Thoracic aorta endothelial cell (primary cell): ENCODE data around the gene TRIM22. TPM values are rescaled to one million over a fixed set of nuclear protein-coding genes. Genes with fewer than 3 reads are reported as not detected.

ENCODE experiments used
- total RNA-seq: library from RNA; depleted of rRNA; stranded (reverse); fragments of >200 nt; gene quantifications from 2 replicates; pipeline ENCODE4 v1.2.3, GENCODE V29; 2012

The TRIM22 gene, protein sequence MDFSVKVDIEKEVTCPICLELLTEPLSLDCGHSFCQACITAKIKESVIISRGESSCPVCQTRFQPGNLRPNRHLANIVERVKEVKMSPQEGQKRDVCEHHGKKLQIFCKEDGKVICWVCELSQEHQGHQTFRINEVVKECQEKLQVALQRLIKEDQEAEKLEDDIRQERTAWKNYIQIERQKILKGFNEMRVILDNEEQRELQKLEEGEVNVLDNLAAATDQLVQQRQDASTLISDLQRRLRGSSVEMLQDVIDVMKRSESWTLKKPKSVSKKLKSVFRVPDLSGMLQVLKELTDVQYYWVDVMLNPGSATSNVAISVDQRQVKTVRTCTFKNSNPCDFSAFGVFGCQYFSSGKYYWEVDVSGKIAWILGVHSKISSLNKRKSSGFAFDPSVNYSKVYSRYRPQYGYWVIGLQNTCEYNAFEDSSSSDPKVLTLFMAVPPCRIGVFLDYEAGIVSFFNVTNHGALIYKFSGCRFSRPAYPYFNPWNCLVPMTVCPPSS
- total RNA-seq: 114 and 115 TPM in 2 replicates

DNA sequence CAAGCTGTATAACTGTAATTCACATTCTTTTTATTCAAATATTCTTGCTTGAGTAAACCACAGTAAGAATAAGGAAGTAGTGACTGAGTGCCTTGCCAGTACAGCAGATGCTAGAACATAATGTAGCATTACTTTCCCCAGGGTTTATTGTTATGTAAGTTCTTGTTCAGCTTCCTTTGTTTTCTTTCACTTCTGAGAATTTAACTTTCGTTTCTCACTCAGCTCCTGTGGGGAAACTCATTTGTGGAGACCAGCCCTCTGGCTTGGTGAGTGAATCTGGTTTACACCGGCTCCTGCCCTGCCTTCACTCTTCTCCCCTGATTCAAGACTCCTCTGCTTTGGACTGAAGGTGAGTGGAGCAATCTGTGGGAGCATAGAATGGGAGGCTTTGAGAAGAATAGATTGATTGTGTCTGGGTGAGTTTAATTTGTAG is at the start of gene TRIM22:
Gene TRIM22 (plus strand): TSS at position 240 of the 433 bp plus-strand sequence. CDS start 6,443 bp downstream, outside the sequence.

DNA sequence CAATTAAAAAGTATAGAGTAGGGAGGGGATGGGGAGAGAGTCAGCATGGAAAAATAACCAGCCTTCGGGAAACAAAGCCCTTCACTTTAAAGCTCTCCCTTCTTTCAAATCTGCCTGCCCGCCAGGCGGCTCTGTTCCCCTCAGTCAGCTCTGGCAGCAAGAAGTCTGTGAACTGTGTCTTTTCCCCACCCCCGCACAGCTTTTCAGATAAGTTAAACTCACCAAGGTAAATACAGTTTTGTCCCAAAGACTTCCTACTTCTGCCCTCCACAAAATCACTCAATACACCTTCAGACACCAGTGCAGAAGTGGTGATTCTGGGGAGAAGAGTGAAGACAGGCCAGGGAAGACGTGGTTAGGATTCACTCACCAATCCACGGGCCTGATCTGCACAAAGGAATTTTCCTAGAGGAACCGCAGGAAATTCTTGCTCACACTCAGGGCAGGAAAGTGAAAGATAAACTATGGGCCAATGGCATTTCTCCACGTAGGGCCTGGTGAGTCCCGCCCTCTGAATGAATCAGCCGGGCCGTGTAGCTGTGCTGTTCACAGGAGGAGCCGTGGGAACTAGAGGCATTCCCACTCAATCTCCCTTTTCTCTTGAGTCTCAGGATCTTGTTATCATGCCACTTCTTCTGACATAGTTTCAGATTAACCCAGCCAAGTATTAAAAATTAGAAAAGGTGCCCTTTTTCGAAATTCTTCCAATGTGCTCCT is 4.8 kb upstream of the TRIM22 start, which contains the start of gene TRIM5:
Gene TRIM5 (minus strand): TSS at position 429 of the 717 bp plus-strand sequence. CDS start 4,897 bp downstream, outside the sequence.

DNA sequence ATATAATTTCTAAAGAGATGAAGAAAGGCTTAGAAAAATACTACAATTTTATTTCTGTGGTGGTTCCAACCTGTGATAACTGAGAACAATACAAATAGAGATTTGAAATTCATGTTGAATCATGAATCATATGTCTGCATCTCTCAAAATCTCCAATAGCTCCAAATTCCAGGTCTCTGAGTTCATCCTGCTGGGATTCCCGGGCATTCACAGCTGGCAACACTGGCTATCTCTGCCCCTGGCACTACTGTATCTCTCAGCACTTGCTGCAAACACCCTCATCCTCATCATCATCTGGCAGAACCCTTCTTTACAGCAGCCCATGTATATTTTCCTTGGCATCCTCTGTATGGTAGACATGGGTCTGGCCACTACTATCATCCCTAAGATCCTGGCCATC is 46.8 kb downstream of the TRIM22 start, which contains the start of gene OR56B1:
Gene OR56B1 (plus strand): TSS at position 53 of the 400 bp plus-strand sequence. CDS start 69 bp downstream, at position 122.

DNA sequence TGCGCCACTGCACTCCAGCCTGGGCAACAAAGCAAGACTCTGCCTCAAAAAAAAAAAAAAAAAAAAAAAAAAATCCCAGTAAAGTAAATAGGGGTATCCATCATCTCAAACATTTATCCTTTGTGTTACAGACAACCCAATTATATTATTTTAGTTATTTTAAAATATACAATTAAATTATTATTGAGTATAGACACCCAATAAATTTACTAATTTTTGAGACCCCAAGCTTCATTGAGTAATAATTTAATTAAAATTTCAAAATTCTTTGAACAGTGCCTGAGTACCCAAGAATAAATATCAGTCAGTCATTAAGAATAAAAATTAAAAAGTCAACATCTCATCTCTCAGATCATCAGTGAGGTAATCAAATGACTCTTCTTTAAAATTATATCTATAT is 64.4 kb downstream of the TRIM22 start, which contains the start of gene OR52N4:
Gene OR52N4 (plus strand): TSS at position 301 of the 400 bp plus-strand sequence. CDS start 498 bp downstream, outside the sequence.

Other genes starting within 250 kb of the TRIM22 start
- gene OR51I1, start 248.3 kb upstream of the TRIM22 start, total RNA-seq: not detected in 2 replicates
- gene OR51I2, start 240.5 kb upstream of the TRIM22 start, total RNA-seq: not detected in 2 replicates
- gene OR52D1, start 201.1 kb upstream of the TRIM22 start, total RNA-seq: not detected in 2 replicates
- gene UBQLN3, start 179.8 kb upstream of the TRIM22 start, total RNA-seq: not detected in 2 replicates
- gene UBQLNL, start 173.1 kb upstream of the TRIM22 start, total RNA-seq: 0.07 TPM in 1 of 2 replicates, not detected in the other
- 0.22 TPM in 1 of 2 replicates, not detected in the other for gene OR52H1, start 141.2 kb upstream of the TRIM22 start, total RNA-seq
- not detected in 2 replicates for gene OR52B6, start 108.9 kb upstream of the TRIM22 start, total RNA-seq
- 0.66 and 2.6 TPM in 2 replicates for gene TRIM6, start 93.2 kb upstream of the TRIM22 start, total RNA-seq
- gene TRIM34, start 64.8 kb upstream of the TRIM22 start, total RNA-seq: 8.0 and 10.6 TPM in 2 replicates
- gene TRIM5, start 4.7 kb upstream of the TRIM22 start, total RNA-seq: 71.9 and 92.7 TPM in 2 replicates
- gene OR56B1, start 46.7 kb downstream of the TRIM22 start, total RNA-seq: not detected in 2 replicates
- gene OR52N4, start 64.5 kb downstream of the TRIM22 start, total RNA-seq: not detected in 2 replicates
- 0.07 TPM in 1 of 2 replicates, not detected in the other for gene OR52N5, start 93.6 kb downstream of the TRIM22 start, total RNA-seq
- gene OR52N1, start 101.5 kb downstream of the TRIM22 start, total RNA-seq: not detected in 2 replicates
- gene OR52N2, start 119.1 kb downstream of the TRIM22 start, total RNA-seq: not detected in 2 replicates
- not detected in 2 replicates for gene OR52E6, start 152.1 kb downstream of the TRIM22 start, total RNA-seq
- gene OR52E8, start 167.9 kb downstream of the TRIM22 start, total RNA-seq: not detected in 2 replicates
- gene OR52E4, start 190.8 kb downstream of the TRIM22 start, total RNA-seq: not detected in 2 replicates
- not detected in 2 replicates for gene OR52E5, start 203.4 kb downstream of the TRIM22 start, total RNA-seq